Measurements from ENCODE around the gene GLI2. TPM values are rescaled to one million over a fixed set of nuclear protein-coding genes. Genes with fewer than 3 reads are reported as not detected.

Gene GLI2
- total and polyA plus RNA-seq, 2 of the 4 experiments (the other 2 are of a cell fraction) = 3.8 to 26.0 TPM

- TF ChIP-seq MAFK (IDR thresholded peaks at IDR 0.05; ENCODE audit: low read depth, low read length) = no peak
Observed at GRCh38 chr2:120769076-120769786, 33.6 kb downstream of the GLI2 start (continued).

GRCh38 chr2:120769787-120770120, 34.1 kb downstream of the GLI2 start:
- Histone ChIP-seq H3K9ac (ENCODE audit: low read depth, low read length) (no peak overlapping the region), H4K20me1 (ENCODE audit: insufficient read depth, low read length) (peaks cover 56% of the 10 kb centered on the region), H3K23ac (ENCODE audit: low read depth, low read length) (peak overlapping the region; percentile 80), H3K9me3 (ENCODE audit: control insufficient read depth, insufficient read depth, low read length) (no peaks in the 10 kb centered on the region), H2BK120ac (ENCODE audit: low read depth, low read length) (peak overlapping the region; percentile 66; the same call in 1 of the 2 replicates), H3K4me1 (ENCODE audit: control insufficient read depth, insufficient read depth, low read length) (peaks cover 64% of the 10 kb centered on the region), H3K14ac (replicated peaks; ENCODE audit: low read depth, low read length) (peak overlapping the region; percentile 5; the same call in 1 of the 2 replicates), H3K56ac (ENCODE audit: extremely low read depth, insufficient read depth, low read length) (no peak overlapping the region), H2BK15ac (ENCODE audit: low read depth, low read length) (peak overlapping the region; percentile 50; the same call in 2 of the 3 replicates), H2AFZ (replicated peaks; ENCODE audit: low read length, poor library complexity) (no peak overlapping the region), H3K9me1 (ENCODE audit: insufficient read depth, low read length) (peaks cover 62% of the 10 kb centered on the region), H4K8ac (ENCODE audit: low read depth in 2 of 2, low read length in 2 of 2) (peak overlapping the region; percentile 3 to 35; a peak in 2 of 4 replicates), H3K36me3 (ENCODE audit: control insufficient read depth, insufficient read depth, low read length) (no peaks in the 10 kb centered on the region), H3K27me3 (ENCODE audit: control insufficient read depth, insufficient read depth, low read length) (no peaks in the 10 kb centered on the region), H3K79me1 (ENCODE audit: low read depth in 1 of 2, low read length in 2 of 2) (peaks cover 30 to 89% of the 10 kb centered on the region in 2 experiments), H3K4me2 (ENCODE audit: low read depth, low read length) (no peak overlapping the region), H4K5ac (ENCODE audit: low read depth, low read length) (no peak overlapping the region), H3K4ac (ENCODE audit: low read depth, low read length) (peak overlapping the region; percentile 71), H3K18ac (ENCODE audit: low read depth, low read length) (peak overlapping the region; percentile 4; the same call in 1 of the 2 replicates), H2AK5ac (ENCODE audit: low read depth, low read length) (peak overlapping the region; percentile 51), H4K91ac (ENCODE audit: insufficient read depth, low read depth, low read length) (peak overlapping the region; percentile 50; the same call in 1 of the 2 replicates), H2BK5ac (ENCODE audit: low read depth, low read length, poor library complexity, severe bottlenecking) (peak overlapping the region; percentile 92), H3K4me3 (ENCODE audit: insufficient read depth, low read depth, low read length) (no peak overlapping the region), H2AK9ac (replicated peaks; ENCODE audit: low read depth, low read length, poor library complexity) (no peak overlapping the region), H2BK20ac (ENCODE audit: low read depth, low read length) (no peak overlapping the region), H3K27ac (ENCODE audit: insufficient read depth, low read length) (peak overlapping the region; percentile 9; the same call in 1 of the 2 replicates)
- 100% methylated on average over 1 of the region's 2 CpGs; no CpG with 5 or more reads in 1 of the 2 experiments for WGBS, 2 experiments (ENCODE audit: extremely low coverage in 2 of 2, insufficient read length in 1 of 2)
- TF ChIP-seq BHLHE40 (IDR thresholded peaks at IDR 0.05; ENCODE audit: low read depth, low read length) = no peak
- no peak for TF ChIP-seq FOS (IDR thresholded peaks at IDR 0.05; ENCODE audit: low read depth, low read length)
- TF ChIP-seq POLR2A (IDR thresholded peaks at IDR 0.05; ENCODE audit: low read depth, low read length) = peak; percentile 14; the same call in 1 of the 2 replicates
- BruUV-seq (replicated peaks) = no TSS peak
- ATAC-seq (ENCODE audit: low read depth) = no peak
- in situ Hi-C loops (cut with MboI; ENCODE audit: low sequenced_read_pairs) (no loop called here), dilution Hi-C loops (cut with HindIII; ENCODE audit: low sequenced_read_pairs, unreplicated experiment) (no loop called here), intact Hi-C loops (cut with micrococcal nuclease) (loop anchor here (10.0 kb wide), 1 partner anchor 75 kb away; no protein-coding TSS in a partner anchor)
- no peak for DNase-seq
- ChIA-PET CTCF (no interaction called here), POLR2A (ENCODE audit: unreplicated experiment) (no interaction called here)

Data from IMR-90 (cell line).